Midbrain (tissue), 1 donor: ENCODE data around the gene CSF2.
A peak's percentile ranks its signal among the peaks of the same experiment; 100 is the strongest.

Experiments used
- DNase-seq: peaks from one replicate; lab custom pipeline; 2025; lab: John Stamatoyannopoulos, UW

The CSF2 gene

DNA sequence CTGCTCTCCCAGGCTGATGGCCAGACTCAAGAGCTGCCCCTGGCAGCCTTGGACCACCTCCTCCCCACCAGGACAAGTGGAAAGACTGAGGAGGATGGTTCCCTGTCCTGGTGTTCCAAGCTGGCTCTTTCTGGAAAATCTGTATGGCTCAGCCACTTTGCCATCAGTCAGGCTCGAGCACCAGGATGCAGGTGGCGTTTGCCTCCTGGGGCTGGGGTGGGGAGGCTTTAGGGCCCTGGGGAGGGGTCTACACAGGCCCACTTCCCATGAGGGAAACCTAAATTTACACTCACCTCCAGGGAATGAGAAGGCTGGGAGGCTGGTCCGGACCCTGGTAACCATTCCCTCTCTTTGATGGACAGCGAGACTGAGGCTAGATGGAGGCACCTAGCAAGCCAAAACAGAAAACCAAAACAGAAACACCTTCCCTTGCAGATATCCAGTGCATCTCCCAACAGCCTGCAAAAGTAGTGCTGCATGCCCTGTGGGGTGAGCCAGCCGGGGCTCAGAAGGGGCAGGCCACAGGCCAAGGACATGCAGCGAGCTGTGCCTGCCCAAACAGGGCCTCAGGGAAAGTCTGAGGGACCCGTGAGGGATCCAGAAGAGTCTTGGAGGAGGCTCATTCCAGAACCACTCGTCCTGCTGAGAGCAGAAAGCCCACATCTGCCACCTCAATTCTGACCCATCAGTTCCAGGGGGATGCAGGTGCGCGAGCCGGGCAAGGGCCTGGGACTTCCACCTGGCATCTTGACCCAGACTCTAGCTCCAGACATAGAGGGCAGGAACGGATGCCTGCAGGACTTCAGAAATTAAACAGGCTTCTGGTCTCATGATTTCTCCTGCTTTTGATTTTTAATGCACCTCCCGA, 5.4 kb upstream of the CSF2 start:
- DNase-seq = no peak

DNA sequence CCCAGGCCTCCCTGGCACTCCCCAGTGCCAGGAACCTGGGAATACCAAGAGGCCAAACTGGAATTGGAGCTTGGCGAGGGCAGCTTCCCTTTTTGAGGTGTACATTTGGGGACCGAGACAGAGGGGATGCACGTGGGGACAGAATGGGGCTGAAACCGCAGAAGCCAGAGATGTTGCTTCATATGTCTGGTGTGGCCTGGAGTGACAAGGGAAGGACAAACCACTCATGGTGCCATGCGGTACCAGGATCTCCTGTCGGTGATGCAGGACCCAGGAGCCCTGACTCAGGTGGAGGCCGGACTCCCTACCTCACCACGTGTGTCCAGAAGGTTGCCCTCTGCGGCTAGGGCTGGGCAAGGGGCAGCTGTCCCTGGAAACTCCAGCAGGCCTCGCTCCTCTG, 4.0 kb upstream of the CSF2 start:
- no peak for DNase-seq

DNA sequence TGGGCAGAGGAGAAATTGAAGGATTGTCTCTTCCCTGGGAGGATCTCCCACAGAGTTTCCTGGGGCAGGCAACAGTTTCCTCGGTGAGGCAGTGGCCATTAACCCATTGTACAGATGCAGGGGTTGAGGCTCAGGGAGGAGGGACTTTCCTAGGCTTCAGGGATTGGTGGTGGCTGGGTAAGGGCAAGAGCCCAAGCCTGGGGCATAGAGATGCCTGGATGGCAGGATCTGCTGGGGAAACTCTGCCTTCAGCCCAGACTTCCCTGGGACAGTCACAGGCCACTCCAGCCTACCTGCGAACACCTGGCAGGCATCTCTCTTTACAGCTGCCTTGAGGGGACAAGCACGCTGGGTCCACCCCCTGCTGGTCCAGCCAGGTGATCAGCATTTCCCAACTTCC, 3.6 kb upstream of the CSF2 start:
- no peak for DNase-seq

DNA sequence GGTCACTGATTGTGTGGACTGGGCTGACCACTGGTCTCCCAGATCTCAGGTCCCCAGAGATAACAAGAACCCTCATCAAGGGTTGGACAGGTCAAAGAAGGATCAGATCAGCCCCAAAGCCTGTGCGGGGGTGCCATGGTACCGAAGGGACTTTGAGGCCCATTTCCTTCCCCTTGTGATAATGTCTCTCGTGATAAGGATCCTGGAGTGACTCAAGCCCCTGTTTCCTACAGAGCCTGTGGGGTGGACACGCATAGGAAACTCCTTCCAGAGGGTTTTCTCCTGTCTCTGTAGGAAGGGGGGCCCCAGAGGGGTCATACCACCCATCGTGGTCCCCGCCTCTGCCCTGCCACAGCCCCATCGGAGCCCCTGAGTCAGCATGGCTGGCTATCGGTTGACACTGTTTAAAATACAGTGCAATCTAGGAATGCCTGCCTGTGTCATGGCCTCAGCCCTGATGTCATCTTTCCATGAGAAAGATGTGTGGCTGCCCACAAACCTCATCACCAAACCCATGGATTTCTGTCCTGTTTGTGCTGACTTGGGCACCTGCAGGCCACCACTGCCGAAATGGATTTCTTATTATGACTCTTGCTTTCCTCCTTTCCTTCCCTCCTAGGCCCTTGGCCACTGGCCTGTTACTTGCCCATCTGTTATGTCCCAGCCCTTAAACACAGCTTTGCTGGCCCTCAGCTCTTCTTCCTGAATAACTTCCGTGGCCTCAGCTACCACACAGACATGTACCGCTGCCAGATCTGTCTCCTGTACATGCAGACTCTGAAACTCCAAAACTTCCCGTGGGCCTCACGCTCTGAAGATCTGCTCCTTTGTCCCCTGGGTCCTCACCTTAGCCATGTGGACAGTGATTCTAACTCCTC, 2.9 kb upstream of the CSF2 start:
- DNase-seq = peak; percentile 2

DNA sequence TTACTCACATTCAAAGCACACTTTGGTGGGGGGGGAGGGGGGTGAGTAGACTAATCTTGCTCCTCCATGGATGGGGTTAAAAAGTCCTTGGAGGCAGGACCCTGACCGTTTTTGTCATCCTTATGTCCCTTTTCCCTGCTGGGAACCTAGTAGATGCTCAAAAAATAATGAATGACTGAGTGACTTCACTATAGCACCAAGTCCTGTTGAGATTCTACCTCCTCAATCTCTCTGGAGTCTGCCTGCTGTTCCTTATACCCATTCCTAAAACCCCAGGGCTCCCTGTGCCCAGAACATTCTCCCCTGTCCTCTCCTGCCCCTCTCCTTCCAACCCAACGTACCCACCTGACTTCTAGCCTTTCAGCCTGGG, 2.3 kb upstream of the CSF2 start:
- no peak for DNase-seq

DNA sequence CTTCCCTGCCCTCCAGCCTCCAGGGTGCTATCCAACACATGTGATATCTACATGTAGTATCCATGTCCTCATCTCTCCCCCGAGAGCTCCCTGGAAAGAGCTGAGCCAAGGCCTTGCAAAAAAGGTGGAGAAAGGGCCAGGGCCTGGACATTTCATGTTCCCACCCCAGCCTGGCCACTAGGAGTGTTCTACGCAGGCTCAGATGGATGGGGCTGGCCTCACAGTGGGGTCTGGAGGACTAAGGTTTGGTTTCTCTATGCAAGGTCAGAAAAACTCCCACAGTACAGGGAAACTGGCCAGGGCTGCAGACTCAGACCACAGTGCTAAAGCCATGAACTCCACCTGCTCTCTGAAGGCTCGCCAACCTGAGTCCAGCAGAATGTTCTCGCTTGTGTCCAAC, 1.5 kb upstream of the CSF2 start:
- no peak for DNase-seq

DNA sequence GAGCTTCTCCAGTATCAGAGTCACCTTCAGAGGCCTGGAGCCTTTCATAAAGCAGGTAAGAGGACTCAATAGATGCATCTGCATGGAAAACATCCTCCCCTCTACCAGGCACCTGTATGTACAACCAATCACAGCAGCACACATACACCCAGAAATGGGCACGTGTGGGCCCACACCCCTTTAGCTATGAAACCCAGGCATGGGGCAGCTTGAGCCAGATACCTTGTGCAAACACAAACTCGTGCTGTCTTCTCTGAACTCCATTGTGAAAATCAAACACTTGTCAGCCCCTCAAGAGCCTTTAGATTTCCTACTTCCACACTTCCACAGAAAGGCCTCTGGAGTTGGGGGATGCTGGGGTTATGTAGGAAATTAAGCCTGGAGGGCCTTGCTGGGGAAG, 1.1 kb upstream of the CSF2 start:
- DNase-seq = no peak

DNA sequence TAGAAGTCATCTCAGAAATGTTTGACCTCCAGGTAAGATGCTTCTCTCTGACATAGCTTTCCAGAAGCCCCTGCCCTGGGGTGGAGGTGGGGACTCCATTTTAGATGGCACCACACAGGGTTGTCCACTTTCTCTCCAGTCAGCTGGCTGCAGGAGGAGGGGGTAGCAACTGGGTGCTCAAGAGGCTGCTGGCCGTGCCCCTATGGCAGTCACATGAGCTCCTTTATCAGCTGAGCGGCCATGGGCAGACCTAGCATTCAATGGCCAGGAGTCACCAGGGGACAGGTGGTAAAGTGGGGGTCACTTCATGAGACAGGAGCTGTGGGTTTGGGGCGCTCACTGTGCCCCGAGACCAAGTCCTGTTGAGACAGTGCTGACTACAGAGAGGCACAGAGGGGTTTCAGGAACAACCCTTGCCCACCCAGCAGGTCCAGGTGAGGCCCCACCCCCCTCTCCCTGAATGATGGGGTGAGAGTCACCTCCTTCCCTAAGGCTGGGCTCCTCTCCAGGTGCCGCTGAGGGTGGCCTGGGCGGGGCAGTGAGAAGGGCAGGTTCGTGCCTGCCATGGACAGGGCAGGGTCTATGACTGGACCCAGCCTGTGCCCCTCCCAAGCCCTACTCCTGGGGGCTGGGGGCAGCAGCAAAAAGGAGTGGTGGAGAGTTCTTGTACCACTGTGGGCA, 642 bp downstream of the CSF2 start:
- no peak for DNase-seq

DNA sequence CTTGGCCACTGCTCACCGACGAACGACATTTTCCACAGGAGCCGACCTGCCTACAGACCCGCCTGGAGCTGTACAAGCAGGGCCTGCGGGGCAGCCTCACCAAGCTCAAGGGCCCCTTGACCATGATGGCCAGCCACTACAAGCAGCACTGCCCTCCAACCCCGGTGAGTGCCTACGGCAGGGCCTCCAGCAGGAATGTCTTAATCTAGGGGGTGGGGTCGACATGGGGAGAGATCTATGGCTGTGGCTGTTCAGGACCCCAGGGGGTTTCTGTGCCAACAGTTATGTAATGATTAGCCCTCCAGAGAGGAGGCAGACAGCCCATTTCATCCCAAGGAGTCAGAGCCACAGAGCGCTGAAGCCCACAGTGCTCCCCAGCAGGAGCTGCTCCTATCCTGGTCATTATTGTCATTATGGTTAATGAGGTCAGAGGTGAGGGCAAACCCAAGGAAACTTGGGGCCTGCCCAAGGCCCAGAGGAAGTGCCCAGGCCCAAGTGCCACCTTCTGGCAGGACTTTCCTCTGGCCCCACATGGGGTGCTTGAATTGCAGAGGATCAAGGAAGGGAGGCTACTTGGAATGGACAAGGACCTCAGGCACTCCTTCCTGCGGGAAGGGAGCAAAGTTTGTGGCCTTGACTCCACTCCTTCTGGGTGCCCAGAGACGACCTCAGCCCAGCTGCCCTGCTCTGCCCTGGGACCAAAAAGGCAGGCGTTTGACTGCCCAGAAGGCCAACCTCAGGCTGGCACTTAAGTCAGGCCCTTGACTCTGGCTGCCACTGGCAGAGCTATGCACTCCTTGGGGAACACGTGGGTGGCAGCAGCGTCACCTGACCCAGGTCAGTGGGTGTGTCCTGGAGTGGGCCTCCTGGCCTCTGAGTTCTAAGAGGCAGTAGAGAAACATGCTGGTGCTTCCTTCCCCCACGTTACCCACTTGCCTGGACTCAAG, 1.5 kb downstream of the CSF2 start:
- DNase-seq = no peak

DNA sequence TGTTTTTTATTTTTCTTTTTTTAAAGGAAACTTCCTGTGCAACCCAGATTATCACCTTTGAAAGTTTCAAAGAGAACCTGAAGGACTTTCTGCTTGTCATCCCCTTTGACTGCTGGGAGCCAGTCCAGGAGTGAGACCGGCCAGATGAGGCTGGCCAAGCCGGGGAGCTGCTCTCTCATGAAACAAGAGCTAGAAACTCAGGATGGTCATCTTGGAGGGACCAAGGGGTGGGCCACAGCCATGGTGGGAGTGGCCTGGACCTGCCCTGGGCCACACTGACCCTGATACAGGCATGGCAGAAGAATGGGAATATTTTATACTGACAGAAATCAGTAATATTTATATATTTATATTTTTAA, 2.1 kb downstream of the CSF2 start:
- DNase-seq = no peak

DNA sequence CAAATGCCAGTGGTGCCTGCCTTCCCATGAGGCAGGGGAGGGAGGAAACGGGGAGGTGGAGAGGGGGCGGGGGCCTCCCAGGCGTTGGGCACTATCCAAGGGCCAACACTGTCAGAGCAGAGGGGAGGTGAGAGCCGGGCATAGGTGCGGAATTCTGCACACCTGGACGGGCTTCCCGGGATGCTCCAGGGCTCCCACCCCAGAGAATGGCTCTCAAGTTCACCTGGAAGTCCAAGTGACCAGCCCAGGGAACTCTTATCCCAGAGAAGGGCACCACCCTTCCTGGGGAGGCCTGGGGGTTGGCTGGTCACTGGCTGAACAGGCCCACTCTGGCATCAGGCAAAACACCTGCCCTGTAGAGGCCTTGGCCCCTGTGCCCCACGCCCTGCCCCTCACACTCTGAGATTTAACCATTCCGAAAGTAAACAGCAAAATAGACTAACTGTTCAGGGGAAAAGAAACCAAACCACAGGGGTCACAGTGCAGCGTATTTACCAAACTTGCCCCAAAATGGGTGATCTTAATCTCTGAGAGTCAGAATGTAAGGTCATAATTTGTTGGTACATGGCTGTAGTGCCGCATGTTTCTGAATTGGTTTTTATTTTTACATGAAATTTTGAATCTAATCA, 2.7 kb downstream of the CSF2 start:
- no peak for DNase-seq

DNA sequence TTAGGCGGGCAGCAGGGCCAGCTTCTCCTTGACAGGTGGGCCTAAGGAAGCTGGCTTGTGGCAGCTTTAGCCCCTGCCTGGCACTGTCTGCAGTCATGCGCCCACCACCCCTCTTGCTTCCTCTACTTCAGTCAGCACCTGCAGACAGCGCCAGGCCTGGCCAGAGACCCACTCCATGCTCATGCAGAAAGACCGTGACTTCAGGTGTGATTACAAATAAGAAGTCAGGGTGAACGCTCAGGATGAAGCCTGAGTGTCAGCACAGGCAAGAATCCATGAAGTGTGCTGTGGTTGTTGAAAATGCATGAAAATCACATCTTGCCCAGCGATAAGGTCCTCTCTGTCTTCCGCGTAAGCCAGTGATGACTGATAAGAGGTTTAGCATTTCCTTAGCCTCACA, 3.4 kb downstream of the CSF2 start:
- DNase-seq = no peak

DNA sequence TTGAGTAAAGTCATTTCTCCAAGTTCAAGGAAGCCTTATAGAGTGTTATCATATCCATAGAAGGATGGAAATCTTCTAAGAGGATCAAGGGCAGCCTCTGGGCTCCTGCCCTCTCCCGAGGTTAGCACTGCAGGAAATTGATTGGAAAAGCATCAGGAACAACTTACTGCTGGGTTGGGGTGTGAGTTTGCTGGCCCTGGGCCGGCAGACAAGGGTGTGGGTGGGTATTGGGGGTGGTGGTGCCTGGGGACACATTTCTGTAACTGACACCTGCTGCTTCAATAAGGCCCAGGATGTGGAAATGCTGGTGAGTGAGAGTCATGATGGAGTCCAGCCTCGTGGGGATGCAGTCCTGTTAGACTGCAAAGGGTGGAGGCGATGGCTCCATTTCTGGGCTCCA, 5.5 kb downstream of the CSF2 start:
- no peak for DNase-seq

DNA sequence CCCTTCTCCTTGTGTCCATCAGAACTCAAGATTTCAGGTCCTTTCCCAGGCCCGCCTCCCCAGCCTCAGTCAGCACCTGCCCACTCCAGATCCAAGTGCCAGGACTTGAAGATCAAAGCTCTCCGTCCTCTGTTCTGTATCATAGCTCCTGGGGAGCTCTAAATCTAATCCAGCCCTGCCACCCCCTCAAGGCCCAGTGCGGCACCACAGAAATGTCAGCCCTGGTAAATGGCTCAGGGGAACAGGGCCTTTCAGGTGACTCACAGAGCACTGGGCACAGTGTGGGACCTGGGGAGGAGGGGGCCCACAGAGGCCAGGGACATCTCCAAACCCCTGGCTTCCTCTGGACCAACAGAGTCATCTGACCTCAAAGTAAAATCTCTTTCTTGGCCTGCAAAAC, 6.0 kb downstream of the CSF2 start:
- DNase-seq = no peak

DNA sequence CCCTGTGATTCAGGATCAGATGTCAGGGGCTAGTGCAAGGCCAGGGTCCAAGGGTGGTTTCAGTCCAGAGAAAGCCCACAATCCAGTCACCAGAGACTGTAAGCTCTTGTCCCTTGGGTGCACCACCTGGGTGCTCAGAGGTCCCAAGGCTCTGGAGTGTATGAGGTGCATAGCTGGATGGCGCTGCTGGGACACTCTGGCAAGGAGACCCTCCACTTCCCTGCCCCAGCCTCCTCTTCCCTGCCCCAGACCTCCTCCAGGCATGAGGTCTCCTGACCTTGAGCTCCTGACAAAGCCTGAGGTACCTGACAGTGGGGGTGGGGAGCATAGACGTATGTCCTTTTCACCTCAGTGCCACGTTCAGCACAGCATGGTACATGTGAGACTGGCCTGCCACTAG, 7.0 kb downstream of the CSF2 start:
- no peak for DNase-seq

DNA sequence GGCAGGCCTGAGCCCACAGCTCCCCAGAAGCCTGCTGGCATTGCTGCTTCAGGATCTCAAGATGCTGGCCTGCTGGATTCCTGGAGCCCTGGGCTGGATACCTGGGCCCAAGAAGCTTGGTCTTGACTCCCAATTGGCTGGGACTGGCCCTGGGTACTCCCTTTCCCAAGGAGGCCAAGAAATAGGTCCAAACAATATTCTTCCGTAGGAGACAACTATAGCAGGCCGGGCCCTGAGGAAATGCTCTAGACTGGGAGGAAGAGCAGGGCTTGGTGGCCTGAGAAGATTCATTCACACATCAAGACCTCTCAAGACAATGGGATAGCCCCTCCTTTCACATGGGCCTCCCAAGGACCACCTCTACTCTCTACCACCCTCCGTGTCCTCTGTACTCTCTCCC, 7.9 kb downstream of the CSF2 start:
- DNase-seq = no peak

DNA sequence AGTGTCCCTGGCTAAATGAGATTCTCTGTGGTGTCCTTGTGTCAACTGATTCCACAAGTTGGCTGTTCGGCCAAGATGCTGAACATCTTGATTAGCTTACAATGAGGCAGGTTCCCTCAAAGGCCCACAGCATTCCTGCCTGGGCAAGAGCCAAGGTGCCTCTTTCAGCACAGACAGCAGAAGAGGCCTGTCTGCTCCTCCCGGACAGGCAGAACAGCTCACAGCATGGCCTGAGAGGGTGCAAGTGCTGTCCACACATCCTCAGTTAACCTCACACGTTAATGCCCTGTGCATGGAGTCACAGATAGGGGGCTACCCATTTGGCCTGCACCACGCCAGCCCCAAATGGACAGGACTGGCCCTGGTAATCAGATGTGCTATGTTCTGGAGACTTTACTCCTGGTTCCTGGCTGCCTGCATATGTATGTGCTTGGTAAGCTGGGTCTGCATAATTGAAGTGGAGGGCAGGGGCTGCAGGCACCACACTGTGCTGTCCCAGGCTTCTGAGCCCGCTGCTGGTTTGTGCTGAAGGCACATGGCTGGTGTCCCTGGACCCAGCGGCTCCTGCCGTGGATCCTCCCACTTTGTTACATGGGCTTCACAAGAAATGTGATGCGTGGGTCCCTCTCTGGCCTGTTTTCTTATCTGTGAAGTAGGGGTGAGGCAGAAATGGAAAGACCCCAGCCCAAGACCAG, 8.9 kb downstream of the CSF2 start:
- no peak for DNase-seq

DNA sequence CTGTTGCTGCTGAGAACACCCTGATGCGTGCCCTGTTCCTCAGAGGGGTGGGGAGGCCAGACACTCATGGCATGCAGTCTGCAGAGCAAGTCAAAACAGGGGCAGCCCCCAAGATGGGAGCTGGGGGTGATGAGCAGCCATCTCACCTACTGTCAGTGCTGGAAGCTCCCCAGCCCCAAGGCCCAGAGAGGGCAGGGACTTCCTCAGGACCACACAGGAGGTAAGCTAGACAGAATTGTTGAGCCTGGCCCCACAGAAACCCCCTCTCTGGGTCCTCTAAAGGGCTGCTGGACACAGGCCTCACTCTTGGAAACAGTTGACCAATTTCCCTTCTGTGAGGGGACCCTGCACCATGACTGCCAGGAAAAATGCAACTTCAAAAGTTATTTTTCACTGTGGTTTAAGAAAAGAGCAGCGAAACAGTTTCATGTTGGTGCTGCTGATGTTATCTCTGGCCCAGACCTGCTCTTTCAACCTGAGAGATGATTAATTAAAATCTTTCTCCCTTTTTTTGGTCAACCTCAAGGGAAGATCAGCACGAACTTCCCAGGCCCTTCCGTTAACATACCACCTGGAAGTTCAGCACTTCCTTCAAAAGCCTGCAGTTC, 9.6 kb downstream of the CSF2 start:
- no peak for DNase-seq

DNA sequence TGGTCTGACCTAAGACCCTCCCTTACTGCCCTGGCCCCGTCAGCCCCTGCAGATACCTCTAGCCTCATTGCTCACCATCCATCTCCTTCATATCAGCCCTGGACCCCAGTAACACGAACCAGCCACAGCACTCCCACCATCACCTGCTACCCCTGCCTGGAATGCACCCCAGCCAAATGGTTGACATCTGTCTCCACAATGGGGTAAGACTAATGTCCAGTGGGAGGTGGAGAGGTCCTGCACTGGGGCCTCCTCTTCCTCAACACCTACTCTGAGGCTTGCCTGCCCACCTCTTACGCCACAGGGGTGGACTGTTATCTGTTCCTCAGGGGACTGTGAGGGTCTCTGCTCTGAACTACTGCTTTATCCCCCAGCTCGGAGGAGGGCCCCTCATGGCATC, 12.1 kb downstream of the CSF2 start:
- no peak for DNase-seq

DNA sequence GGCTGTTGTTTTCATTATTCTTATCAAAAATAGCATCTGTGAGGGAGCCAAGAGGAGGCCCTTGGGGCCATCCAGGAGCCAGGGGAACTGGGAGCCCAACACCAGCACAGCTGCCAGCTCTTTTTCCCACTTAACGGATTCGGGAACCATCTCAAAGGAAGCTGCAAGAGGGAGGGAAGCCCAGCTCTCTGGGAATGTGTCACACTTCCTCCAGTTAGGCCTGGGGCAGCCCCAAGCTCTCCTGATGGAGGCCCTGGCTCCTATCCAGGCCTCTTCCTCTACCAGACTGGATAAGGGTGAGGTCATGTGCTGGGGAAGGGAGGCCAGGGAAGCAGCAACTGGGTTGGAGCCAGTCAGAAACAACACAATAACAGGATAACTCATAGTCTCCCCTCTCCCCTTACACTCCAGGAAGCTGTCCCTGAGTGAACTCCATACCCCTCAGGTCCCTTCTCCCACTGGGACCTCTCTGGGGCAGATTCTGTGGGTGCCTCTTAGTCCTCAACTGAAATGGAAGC, 12.7 kb downstream of the CSF2 start:
- no peak for DNase-seq
